ENCODE measurements around the gene RFC3. TPM values are rescaled to one million over a fixed set of nuclear protein-coding genes. Genes with fewer than 3 reads are reported as not detected.

RFC3 gene
- polyA plus RNA-seq, 2 donors = 3.4 to 7.0 TPM

DNA sequence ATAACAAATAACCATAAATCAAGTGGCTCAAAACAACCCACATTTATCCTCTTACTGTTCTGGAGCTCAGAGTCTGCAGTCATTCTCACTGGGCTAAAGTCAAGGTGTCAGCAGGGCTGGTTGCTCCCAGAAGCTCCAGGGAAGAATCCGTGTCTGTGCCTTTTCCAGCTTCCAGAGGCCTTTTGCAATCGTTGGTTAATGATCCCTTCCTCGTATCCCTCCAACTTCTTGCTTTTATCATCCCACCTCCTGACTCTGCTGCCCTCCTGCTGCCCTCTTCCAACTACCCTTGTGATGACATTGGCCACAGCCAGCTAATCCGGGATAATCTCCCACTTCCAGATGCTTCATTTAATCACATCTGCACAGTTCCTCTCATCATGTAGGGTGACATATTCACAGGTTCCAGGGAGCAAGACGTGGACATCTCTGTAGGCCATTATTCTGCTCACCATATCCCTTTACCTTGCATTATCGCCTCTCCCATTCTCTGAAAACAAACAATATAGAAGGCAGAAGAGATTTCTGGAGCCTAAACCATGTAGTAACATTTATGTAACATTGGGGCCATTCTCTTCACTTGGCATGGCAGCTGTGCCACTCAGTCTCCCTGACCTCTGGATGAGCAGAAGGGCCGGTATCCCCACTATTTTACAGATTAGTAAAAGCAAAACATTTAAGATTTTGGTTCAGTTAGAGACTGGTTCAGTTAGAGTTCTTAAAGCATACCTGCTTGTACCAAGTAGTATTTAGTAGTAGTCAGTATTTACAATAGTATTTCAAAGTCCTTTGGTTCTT lies 53.5 kb downstream of the RFC3 start:
- Histone ChIP-seq H3K4me1 (ENCODE audit: control insufficient read depth in 2 of 2, insufficient read depth in 2 of 2, low read length in 1 of 2) (no peaks in the 10 kb centered on the region), H3K4me3 (ENCODE audit: low read depth in 1 of 2, low read length in 2 of 2) (no peak overlapping the region), H3K36me3 (ENCODE audit: control insufficient read depth in 2 of 2, insufficient read depth in 2 of 2, low read length in 1 of 2) (no peaks in the 10 kb centered on the region), H3K9me3 (ENCODE audit: control insufficient read depth in 2 of 2, insufficient read depth in 1 of 2, low read depth in 1 of 2, low read length in 1 of 2) (no peaks in the 10 kb centered on the region), H3K27me3 (ENCODE audit: control insufficient read depth in 1 of 2, insufficient read depth in 2 of 2, low read length in 2 of 2) (no peaks in the 10 kb centered on the region), H3K27ac (ENCODE audit: low read depth in 2 of 2, low read length in 1 of 2) (no peak overlapping the region)
- WGBS, 2 donors = 88 to 91% methylated on average over 7 of the region's 7 CpGs

DNA sequence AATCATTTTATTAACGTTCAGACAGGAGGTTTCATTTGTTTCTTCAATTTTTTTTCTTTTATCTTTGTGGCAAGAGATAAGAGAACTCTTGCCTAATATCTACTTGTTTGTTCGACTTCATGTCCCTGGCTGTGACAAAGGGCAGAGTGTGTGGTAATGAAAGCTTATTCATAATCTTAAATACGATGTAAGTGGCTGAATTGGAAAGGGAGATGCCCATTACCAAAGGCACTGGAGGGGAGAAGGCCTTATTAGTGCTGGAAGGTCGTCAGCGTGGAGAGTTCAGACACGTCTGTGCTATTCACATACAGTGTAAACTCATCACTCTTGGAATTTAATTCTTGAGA lies 54.0 kb downstream of the RFC3 start:
- Histone ChIP-seq H3K36me3 (ENCODE audit: control insufficient read depth in 2 of 2, insufficient read depth in 2 of 2, low read length in 1 of 2) (no peaks in the 10 kb centered on the region), H3K4me3 (ENCODE audit: low read depth in 1 of 2, low read length in 2 of 2) (no peak overlapping the region), H3K27me3 (ENCODE audit: control insufficient read depth in 1 of 2, insufficient read depth in 2 of 2, low read length in 2 of 2) (no peaks in the 10 kb centered on the region), H3K27ac (ENCODE audit: low read depth in 2 of 2, low read length in 1 of 2) (no peak overlapping the region), H3K9me3 (ENCODE audit: control insufficient read depth in 2 of 2, insufficient read depth in 1 of 2, low read depth in 1 of 2, low read length in 1 of 2) (no peaks in the 10 kb centered on the region), H3K4me1 (ENCODE audit: control insufficient read depth in 2 of 2, insufficient read depth in 2 of 2, low read length in 1 of 2) (no peaks in the 10 kb centered on the region)
- WGBS, 2 donors = 68 to 69% methylated on average over 6 of the region's 6 CpGs

DNA sequence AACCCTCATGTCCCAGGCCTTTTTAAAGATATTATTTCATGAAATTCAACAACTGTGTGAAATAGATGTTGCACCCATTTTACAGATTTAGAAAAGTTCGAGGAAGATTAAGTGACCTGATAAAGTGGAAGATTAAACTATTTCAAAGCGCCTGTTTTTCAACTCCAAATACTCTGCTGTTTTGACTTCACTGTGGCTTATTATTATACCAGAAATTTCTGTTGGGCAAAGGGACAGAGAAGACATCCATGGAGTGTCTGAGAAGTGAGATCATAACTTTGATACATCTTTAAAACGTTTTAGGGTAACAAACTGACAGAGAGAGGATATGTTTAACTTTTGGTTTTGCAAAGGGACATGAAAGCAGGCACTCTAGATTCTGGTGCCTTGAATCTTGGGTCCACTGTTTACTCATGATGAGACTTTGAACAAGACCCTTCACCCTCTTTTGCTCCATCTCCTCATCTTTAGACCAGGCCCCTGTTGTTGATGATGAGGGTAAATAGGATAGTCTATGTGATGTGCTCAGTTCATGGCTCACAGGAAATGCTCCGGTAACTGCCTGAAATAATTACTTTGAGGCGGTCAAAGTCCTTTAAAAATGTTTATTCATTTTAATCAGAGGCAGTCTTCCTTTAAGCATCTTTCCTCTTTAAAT lies 55.4 kb downstream of the RFC3 start:
- 76 to 82% methylated on average over 5 of the region's 5 CpGs for WGBS, 2 donors

DNA sequence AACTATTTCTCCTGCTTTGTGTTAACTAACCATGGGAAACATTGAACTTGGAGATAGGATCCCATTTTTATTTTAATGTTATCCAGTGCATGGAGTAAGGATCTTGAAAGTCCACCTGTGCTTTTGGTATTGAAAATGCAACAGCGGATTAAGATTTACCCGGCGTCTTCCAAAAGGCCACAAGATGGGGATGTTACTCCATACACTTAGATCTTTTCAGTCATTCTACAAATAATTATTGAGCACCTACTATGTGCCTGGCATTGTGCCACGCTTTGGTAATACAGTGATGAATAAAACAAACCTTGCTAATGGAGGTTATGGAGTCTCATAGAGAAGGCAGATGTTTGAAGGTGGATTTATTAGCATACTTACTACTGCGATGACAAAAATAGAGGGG lies 56.9 kb downstream of the RFC3 start:
- 92 to 93% methylated on average over 5 of the region's 5 CpGs for WGBS, 2 donors
- Histone ChIP-seq H3K27me3 (ENCODE audit: control insufficient read depth in 1 of 2, insufficient read depth in 2 of 2, low read length in 2 of 2) (no peaks in the 10 kb centered on the region), H3K36me3 (ENCODE audit: control insufficient read depth in 2 of 2, insufficient read depth in 2 of 2, low read length in 1 of 2) (no peaks in the 10 kb centered on the region), H3K27ac (ENCODE audit: low read depth in 2 of 2, low read length in 1 of 2) (no peak overlapping the region), H3K4me3 (ENCODE audit: low read depth in 1 of 2, low read length in 2 of 2) (no peak overlapping the region), H3K9me3 (ENCODE audit: control insufficient read depth in 2 of 2, insufficient read depth in 1 of 2, low read depth in 1 of 2, low read length in 1 of 2) (no peaks in the 10 kb centered on the region), H3K4me1 (ENCODE audit: control insufficient read depth in 2 of 2, insufficient read depth in 2 of 2, low read length in 1 of 2) (no peaks in the 10 kb centered on the region)

More for the DNA sequence above, 55.4 kb downstream of the RFC3 start:
- Histone ChIP-seq H3K36me3 (ENCODE audit: control insufficient read depth in 2 of 2, insufficient read depth in 2 of 2, low read length in 1 of 2) (no peaks in the 10 kb centered on the region), H3K4me1 (ENCODE audit: control insufficient read depth in 2 of 2, insufficient read depth in 2 of 2, low read length in 1 of 2) (no peaks in the 10 kb centered on the region), H3K9me3 (ENCODE audit: control insufficient read depth in 2 of 2, insufficient read depth in 1 of 2, low read depth in 1 of 2, low read length in 1 of 2) (no peaks in the 10 kb centered on the region), H3K27me3 (ENCODE audit: control insufficient read depth in 1 of 2, insufficient read depth in 2 of 2, low read length in 2 of 2) (no peaks in the 10 kb centered on the region), H3K27ac (ENCODE audit: low read depth in 2 of 2, low read length in 1 of 2) (no peak overlapping the region), H3K4me3 (ENCODE audit: low read depth in 1 of 2, low read length in 2 of 2) (no peak overlapping the region)

DNA sequence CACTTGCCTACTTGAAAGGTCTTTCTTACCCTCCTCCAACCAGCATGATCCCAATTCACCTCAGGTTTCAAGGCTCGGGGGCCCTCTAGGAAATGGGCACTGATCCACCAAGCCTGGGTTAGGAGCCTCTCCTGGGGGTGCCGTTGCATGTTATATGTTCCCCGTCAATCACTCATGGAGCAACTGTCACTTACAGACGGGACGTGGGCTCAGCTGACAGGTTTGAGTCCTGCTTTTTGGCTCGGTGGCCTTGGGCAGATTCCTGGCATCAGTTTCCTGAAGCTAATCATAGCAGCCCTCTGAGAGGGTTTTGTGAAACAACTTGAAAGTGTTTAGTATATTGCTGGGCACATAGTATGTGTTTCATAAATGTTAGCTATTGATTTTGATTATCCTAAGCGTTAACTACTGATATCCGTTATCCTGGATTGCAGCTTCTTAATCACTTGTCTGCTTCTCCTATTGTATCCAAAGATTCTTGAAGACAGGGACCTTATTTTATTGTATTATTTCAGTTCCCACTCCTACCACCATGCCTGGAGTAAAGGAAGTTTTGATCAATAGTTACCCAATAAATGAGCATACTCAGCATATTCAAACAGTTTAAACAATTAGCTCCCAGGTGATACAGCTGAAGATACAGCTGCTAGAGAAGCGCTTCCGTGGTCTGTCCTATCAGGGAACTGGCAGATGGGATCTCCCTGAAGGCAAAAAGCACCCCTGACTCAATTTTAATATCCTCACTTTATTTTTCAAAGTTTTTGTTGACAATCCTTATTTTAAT lies 57.9 kb downstream of the RFC3 start:
- H3K36me3 ChIP-seq (ENCODE audit: control insufficient read depth in 2 of 2, insufficient read depth in 2 of 2, low read length in 1 of 2) = no peaks in the 10 kb centered on the region
- H3K4me3 ChIP-seq (ENCODE audit: low read depth in 1 of 2, low read length in 2 of 2) = no peak overlapping the region
- no peak overlapping the region for H3K27ac ChIP-seq (ENCODE audit: low read depth in 2 of 2, low read length in 1 of 2)
- WGBS, 2 donors = 81 to 82% methylated on average over 10 of the region's 10 CpGs
- no peaks in the 10 kb centered on the region for H3K9me3 ChIP-seq (ENCODE audit: control insufficient read depth in 2 of 2, insufficient read depth in 1 of 2, low read depth in 1 of 2, low read length in 1 of 2)
- no peaks in the 10 kb centered on the region for H3K4me1 ChIP-seq (ENCODE audit: control insufficient read depth in 2 of 2, insufficient read depth in 2 of 2, low read length in 1 of 2)
- H3K27me3 ChIP-seq (ENCODE audit: control insufficient read depth in 1 of 2, insufficient read depth in 2 of 2, low read length in 2 of 2) = no peaks in the 10 kb centered on the region

DNA sequence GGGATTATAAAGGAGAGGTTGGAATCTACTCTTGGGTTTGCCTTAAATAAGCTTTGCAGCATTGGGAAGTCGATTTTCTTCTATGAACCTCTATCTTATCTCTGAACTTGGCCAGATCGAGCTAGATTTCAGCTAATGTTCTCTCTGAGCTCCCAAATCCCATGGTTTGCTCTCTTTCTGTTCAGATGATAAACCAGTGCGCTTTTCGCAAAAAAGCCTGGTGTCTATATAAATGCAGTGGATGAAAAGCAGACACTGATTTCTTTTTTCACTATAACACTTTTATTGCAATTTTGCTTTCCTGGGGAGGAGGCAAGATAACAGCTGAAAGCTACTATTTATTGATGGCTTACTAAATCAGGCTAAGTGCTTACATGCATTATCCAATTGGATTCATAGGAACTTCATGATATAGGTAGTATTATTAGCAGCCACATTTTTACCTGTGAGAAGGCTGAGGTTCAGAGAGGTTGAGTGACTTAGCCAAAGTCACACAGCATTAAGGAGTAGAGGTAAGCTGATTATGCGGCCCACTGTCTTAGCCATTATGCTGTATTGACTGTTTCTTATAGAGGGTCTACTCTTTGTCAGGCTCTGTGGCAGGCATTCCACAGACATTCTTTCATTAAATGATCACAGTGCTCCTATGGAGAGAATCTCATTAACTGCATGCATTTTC lies 58.9 kb downstream of the RFC3 start:
- Histone ChIP-seq H3K4me1 (ENCODE audit: control insufficient read depth in 2 of 2, insufficient read depth in 2 of 2, low read length in 1 of 2) (no peaks in the 10 kb centered on the region), H3K9me3 (ENCODE audit: control insufficient read depth in 2 of 2, insufficient read depth in 1 of 2, low read depth in 1 of 2, low read length in 1 of 2) (no peaks in the 10 kb centered on the region), H3K27ac (ENCODE audit: low read depth in 2 of 2, low read length in 1 of 2) (no peak overlapping the region), H3K4me3 (ENCODE audit: low read depth in 1 of 2, low read length in 2 of 2) (no peak overlapping the region), H3K27me3 (ENCODE audit: control insufficient read depth in 1 of 2, insufficient read depth in 2 of 2, low read length in 2 of 2) (no peaks in the 10 kb centered on the region), H3K36me3 (ENCODE audit: control insufficient read depth in 2 of 2, insufficient read depth in 2 of 2, low read length in 1 of 2) (no peaks in the 10 kb centered on the region)
- WGBS, 2 donors = 86 to 92% methylated on average over 5 of the region's 5 CpGs

DNA sequence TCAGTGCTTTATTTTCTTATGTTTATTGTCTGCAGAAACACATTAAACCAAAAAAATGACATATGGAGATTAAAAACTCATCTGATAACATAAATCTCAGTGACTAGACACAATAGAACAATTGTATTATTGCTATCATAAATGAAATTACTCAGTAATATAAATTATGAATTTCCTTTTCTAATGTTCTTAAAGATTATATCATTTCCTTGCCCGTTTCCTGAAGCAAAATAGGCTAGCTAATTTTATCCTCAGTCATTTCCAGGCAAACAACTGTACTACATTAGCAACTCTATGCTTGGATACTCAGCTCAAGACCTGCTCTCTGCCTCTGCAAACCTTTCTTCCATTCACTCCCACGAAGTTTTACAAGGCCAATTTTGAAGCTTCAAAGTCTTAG lies 61.2 kb downstream of the RFC3 start:
- WGBS, 2 donors = 55 to 65% methylated on average over 2 of the region's 2 CpGs

DNA sequence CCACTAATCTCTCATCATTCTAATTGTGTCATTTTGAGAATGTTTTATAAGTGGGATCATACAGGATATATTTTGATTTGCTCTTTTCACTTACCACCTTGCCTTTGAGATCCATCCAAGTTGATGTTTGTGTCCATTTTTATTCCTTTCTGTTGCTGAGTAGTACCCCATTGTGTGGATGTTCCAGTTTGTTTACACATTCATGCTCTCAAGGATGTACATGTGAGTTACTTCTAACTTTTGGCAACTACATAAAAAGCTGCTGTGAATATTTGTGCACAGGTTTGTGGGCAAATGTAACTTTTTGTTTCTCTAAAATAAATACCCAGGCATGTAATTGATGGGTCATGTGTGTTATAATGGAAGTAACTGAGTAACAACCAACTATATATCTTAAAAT lies 64.9 kb downstream of the RFC3 start:
- Histone ChIP-seq H3K27me3 (ENCODE audit: control insufficient read depth in 1 of 2, insufficient read depth in 2 of 2, low read length in 2 of 2) (no peaks in the 10 kb centered on the region), H3K36me3 (ENCODE audit: control insufficient read depth in 2 of 2, insufficient read depth in 2 of 2, low read length in 1 of 2) (no peaks in the 10 kb centered on the region)

More for the DNA sequence above, 61.2 kb downstream of the RFC3 start:
- Histone ChIP-seq H3K9me3 (ENCODE audit: control insufficient read depth in 2 of 2, insufficient read depth in 1 of 2, low read depth in 1 of 2, low read length in 1 of 2) (peaks cover 0 to 3% of the 10 kb centered on the region in 2 donors), H3K4me1 (ENCODE audit: control insufficient read depth in 2 of 2, insufficient read depth in 2 of 2, low read length in 1 of 2) (no peaks in the 10 kb centered on the region), H3K4me3 (ENCODE audit: low read depth in 1 of 2, low read length in 2 of 2) (no peak overlapping the region), H3K27ac (ENCODE audit: low read depth in 2 of 2, low read length in 1 of 2) (no peak overlapping the region), H3K27me3 (ENCODE audit: control insufficient read depth in 1 of 2, insufficient read depth in 2 of 2, low read length in 2 of 2) (no peaks in the 10 kb centered on the region), H3K36me3 (ENCODE audit: control insufficient read depth in 2 of 2, insufficient read depth in 2 of 2, low read length in 1 of 2) (no peaks in the 10 kb centered on the region)

DNA sequence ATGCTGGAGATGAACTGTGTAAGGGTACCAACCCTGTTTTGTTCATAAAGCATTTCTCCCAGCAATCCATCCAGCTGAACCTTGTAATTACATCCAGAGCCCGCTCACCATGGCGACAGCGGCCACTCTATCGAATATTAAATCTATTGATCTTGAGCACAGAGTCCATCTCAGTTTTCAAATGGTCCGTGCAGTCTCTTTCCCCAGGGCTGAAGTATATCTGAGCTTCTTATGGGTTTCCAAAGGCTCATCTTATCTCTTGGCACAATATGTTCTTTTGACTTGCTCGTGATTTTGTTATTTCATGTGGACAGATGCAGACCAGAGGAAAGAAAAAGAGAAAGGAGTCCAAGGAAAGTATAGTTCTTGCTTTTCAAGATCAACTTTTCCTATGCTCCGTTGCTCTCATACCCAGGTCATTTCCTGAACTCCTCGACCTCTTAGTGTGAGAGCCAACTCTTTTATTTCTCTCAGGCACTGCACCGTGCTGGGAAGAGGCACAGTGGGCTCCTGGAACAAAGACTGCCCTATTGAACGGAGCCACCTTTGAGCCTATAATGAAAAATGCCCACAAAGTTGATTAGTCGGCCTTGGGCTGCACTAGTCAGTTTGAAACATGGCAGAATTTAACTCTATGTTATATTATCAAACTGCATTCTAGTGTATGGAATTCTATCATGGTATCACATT lies 66.7 kb downstream of the RFC3 start:
- Histone ChIP-seq H3K9me3 (ENCODE audit: control insufficient read depth in 2 of 2, insufficient read depth in 1 of 2, low read depth in 1 of 2, low read length in 1 of 2) (peaks cover 0 to 3% of the 10 kb centered on the region in 2 donors), H3K27ac (ENCODE audit: low read depth in 2 of 2, low read length in 1 of 2) (no peak overlapping the region), H3K36me3 (ENCODE audit: control insufficient read depth in 2 of 2, insufficient read depth in 2 of 2, low read length in 1 of 2) (no peaks in the 10 kb centered on the region), H3K4me1 (ENCODE audit: control insufficient read depth in 2 of 2, insufficient read depth in 2 of 2, low read length in 1 of 2) (no peaks in the 10 kb centered on the region), H3K27me3 (ENCODE audit: control insufficient read depth in 1 of 2, insufficient read depth in 2 of 2, low read length in 2 of 2) (no peaks in the 10 kb centered on the region), H3K4me3 (ENCODE audit: low read depth in 1 of 2, low read length in 2 of 2) (no peak overlapping the region)
- 75 to 86% methylated on average over 11 of the region's 11 CpGs for WGBS, 2 donors

More for the DNA sequence above, 64.9 kb downstream of the RFC3 start:
- no peaks in the 10 kb centered on the region for H3K4me1 ChIP-seq (ENCODE audit: control insufficient read depth in 2 of 2, insufficient read depth in 2 of 2, low read length in 1 of 2)
- no peak overlapping the region for H3K27ac ChIP-seq (ENCODE audit: low read depth in 2 of 2, low read length in 1 of 2)
- H3K4me3 ChIP-seq (ENCODE audit: low read depth in 1 of 2, low read length in 2 of 2) = no peak overlapping the region
- peaks cover 0 to 3% of the 10 kb centered on the region in 2 donors for H3K9me3 ChIP-seq (ENCODE audit: control insufficient read depth in 2 of 2, insufficient read depth in 1 of 2, low read depth in 1 of 2, low read length in 1 of 2)
